GM08714 (cell line): ENCODE data around the gene SEC61A2.
"Not testable (repeated sequence)": the region's sequence is repeated elsewhere in the genome, so short reads cannot be mapped to it uniquely, and the experiment has no call there.

Experiments used
- H3K4me3 ChIP-seq: fragments of 200-500 bp; sonication (Bioruptor generic); 2 replicates; pipeline ENCODE4 v1.5.1; 2014; ENCODE audit warnings: mild to moderate bottlenecking, low read length, inconsistent platforms
- ZNF274 ChIP-seq: IDR thresholded peaks from 2 replicates; pipeline ENCODE4 v1.6.1; 2012; ENCODE audit warnings: mild to moderate bottlenecking, low read depth, low read length

The SEC61A2 gene

DNA sequence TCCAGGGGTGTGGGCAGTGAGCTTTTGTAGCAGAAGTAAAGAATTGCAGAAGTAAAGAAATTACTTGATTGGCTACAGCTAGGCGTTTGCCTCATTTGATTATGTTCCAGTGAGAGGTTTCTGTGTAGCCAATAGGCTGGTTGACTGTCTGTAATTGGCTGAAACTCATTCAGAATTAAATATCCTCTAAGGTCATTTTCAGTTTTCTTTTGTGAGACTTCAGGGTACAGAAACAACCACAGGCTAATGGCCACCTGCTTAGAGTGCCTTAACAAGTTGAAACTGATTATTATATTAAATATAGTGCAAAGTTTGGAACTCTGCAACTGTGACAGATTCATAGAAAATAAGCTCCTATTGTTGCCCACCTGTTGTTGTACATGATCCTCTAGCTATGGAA lies 10.6 kb downstream of the SEC61A2 start:
- no peak for TF ChIP-seq ZNF274
- H3K4me3 ChIP-seq: no peak overlapping the region

DNA sequence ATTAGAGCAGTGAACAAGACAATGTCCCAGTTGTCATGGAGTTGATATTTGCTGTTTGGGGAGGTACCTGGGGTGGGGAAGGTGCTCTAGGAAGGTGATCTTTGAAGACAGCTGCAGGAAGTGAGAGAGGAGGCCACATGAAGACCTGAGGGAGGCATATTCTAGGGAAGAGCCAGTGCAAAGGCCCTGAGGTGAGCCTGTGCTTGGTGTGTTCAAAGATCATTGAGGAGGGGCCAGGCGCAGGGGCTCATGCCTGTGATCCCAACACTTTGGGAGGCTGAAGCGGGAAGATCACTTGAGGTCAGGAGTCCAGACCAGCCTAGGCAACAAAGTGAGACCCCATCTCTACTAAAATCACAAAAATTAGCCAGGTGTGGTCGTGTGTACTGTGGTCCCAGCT lies 15.1 kb downstream of the SEC61A2 start:
- TF ChIP-seq ZNF274: no peak
- no peak overlapping the region for H3K4me3 ChIP-seq

DNA sequence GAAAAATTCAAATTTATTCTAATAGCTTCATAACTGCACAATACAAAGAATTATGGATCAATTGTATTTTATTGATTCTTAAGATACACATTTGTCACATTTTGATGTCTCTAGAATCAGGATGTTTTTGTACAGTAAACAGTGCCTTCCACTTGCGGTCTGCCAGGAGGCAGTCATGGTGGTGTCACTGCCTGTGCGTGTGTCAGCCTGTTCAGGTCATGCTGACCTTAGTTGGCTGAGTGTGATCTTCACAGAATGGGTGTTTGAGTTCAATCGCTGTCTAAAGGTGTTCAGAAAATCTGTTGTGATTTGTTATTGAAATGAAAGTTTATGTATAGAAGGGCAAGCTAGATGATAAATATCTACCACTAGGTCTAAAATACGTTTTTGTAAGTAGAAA lies 20.7 kb downstream of the SEC61A2 start:
- H3K4me3 ChIP-seq: no peak overlapping the region
- no peak for TF ChIP-seq ZNF274

DNA sequence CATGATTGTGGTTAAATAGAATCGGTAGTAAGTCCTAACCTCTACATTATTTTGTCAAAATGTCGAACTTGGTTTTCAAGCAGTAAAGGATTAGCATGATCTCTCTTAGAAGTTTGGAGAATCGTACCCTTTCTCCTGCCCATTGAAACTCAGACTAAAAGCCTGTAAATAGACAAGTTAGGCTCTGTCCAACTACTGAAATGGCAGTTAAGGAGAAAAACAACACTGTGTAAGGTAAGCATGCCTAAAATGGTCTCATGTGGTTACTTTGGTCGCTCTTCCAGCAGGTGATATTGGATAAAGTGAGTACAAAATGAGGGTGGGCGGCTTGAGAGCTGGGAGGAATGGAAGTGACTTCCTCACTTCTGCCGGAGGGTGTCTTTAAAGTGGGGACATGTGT lies 25.0 kb downstream of the SEC61A2 start:
- no peak for TF ChIP-seq ZNF274
- no peak overlapping the region for H3K4me3 ChIP-seq

DNA sequence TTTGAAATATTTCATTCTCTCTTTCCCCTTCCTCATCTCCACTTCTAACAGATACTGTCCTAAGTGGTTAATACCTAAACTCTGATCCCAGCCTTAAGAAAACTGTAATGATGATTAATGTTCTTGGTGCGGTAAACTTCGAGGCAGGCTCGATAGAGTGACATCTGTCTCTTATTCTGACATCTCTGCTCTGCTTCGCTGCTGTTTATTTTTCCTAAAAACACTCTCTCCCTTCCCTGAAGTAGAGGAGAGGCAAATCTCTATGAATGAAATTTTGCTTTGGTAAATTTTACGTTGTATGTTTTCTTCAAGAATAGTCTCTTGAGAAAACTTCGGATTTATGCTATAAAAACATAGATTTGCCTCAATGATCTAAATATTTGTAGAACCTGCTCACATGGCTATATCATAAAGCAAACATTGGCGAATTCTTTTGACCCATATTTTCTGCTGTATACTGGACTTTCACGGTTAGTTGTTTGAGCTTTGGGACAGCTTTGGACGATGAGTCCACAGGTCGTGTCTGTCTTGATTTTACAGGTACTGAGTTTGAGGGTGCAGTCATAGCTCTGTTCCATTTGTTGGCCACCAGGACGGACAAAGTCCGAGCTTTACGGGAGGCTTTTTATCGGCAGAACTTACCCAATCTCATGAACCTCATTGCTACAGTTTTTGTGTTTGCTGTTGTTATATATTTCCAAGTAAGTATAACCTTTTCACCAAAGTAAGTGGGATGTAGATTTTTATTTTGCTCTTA lies 27.1 kb downstream of the SEC61A2 start:
- no peak for TF ChIP-seq ZNF274
- H3K4me3 ChIP-seq: no peak overlapping the region

DNA sequence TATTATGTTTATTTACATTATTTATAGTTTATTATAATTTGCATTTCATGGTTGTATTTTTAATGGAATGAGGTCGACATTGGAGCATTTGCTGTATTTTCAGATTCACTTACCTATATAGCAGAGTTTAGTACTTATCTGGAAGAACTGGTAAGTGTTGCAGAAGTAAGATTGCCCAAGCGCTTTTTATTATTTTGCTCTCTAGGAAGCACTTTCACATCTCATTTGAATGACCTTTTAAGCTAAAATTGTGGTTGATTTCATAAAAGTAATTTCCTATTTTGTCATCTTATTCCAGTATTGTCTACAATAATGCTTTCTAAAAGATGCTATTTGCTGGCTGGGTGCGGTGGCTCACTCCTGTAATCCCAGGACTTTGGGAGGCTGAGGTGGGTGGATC lies 28.6 kb downstream of the SEC61A2 start:
- no peak for TF ChIP-seq ZNF274
- H3K4me3 ChIP-seq: no peak overlapping the region

DNA sequence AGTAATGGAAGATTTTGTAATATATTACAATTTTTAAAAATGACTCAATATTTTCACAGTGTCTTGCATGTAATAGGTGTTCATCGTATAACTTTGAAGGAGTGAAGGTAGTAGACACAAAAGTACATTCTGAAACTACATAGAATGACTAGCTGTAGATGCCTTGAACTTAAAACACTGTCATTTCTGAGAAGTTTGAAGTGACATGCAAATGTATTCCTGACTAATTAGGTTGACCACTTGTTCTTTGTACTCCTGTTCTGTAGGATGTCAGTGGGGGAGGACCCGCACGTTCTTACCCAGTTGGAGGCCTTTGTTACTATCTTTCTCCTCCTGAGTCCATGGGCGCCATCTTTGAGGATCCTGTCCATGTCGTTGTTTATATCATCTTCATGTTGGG lies 31.2 kb downstream of the SEC61A2 start:
- TF ChIP-seq ZNF274: no peak
- no peak overlapping the region for H3K4me3 ChIP-seq

DNA sequence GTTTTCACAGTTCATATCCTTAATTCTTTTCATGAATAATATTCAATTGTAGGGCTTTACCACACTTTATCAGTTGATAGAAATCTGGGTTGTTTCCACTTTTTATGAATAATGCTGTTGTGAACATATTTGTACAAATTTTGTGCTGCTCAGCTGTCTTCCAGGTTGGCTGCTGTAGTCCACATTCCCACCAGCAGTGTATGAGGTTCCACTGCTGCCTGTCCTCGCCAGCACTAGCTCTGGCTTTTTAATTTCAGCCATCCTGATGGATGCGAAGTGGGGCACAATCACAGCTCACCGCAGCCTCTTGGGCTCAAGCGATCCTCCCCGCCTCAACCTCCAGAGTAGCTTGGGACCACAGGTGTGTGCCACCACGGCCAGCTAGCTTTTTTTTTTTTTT lies 33.5 kb downstream of the SEC61A2 start:
- H3K4me3 ChIP-seq: no peak overlapping the region
- TF ChIP-seq ZNF274: no peak

DNA sequence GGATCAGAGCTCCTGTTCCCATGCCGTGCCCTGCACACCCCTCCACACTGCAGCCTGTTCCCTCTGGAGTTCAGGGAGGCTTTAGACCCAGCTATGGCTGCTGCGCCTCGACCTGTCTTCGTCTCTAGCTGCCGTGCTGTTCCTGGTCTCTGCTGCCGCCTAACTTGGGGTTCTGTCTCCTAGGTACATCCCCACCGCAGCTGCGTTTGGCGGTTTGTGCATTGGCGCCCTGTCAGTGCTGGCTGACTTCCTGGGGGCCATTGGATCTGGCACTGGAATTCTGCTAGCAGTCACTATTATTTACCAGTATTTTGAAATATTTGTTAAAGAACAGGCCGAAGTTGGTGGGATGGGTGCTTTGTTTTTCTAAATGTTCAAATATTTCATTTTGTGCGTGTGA lies 34.6 kb downstream of the SEC61A2 start:
- H3K4me3 ChIP-seq: no peak overlapping the region
- no peak for TF ChIP-seq ZNF274

DNA sequence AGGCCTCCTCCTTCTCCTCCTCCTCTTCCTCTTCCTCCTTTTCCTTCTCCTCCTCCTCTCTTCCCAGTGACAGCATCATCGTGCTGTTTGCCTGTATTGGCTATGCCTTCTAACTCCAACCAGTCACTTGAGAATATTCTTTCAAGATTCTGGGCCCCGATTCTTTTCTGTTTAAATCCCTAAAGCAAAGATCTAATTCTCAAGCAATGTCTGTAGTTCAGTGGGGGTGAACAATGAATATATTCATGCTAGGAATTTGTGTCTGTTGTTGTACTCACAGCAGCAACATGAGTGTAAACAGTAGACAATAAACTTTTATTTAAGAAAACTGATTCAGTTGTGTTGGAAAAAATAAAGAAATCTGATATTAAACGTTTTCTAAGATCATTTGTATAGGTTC lies 35.6 kb downstream of the SEC61A2 start:
- TF ChIP-seq ZNF274: no peak
- H3K4me3 ChIP-seq: no peak overlapping the region

DNA sequence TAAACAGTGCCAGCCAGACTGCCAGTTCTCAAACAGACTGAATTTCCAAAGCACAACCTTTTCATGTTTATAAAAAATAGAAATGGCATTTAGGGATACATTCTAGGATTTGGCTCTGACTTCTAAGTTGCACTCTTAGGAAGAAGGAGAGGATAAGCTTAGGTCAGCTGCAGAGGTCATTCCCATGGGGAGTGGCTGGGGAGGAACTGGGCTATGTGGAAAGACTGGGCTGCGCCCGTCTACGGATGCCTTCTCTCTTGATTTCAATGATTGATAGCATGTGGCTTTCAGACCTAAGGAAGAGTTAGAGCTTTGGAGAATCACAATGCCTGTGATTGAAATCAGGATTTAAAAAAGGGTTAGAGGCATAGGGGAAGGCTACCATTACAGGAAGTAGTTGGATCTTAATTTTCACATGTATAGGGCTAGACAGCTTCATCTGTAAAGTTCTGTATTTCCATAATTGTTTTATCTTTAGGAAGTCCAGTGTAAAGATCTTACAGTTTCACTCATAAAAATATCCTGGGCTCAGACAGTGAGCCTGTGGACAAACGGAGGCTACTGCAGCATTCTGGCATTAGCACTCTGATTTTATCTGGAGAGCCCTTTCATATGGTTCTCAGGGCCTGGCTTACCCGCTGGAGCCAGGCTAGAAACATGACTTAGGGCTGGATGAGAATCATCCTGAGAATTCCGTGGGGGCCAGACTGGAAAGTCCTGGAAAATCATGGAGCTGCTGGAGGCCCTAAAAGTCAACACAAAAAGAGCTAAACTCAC lies 36.7 kb downstream of the SEC61A2 start:
- no peak for TF ChIP-seq ZNF274
- no peak overlapping the region for H3K4me3 ChIP-seq

DNA sequence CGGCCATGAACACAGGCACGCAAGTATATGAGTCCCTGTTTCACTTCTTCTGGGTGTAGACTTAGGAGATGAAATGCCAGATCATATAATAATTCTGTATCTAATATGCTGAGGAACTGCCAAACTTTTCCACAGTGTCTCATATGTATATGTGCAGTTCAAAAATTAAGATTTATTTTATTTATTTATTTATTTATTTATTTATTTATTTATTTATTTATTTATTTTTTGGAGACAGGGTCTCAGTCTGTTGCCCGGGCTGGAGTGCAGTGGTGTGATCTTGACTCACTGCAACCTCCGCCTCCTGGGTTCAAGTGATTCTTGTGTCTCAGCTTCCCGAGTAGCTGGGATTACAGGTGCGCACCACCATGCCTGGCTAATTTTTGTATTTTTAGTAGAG lies 42.0 kb downstream of the SEC61A2 start:
- not testable (repeated sequence) for H3K4me3 ChIP-seq

DNA sequence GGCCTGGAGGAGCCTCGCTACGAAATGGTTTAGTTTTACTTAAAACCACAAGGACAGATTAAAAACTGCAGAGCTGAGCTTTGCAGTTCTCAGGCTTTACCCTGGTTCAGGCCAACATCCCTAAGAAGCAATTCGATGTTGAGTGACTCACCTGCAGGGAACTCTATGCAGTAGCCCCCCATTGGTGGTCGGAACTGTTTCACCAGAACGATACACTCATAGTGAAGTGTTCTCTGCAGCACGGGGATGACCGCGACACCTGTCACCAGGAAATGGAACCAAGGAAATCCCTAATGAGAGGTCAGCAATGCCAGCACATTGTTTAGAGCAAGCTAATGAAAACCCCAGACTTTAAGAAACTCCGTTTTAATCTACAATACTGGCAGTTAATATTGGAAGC lies 48.2 kb downstream of the SEC61A2 start:
- no peak for TF ChIP-seq ZNF274
- H3K4me3 ChIP-seq: no peak overlapping the region

DNA sequence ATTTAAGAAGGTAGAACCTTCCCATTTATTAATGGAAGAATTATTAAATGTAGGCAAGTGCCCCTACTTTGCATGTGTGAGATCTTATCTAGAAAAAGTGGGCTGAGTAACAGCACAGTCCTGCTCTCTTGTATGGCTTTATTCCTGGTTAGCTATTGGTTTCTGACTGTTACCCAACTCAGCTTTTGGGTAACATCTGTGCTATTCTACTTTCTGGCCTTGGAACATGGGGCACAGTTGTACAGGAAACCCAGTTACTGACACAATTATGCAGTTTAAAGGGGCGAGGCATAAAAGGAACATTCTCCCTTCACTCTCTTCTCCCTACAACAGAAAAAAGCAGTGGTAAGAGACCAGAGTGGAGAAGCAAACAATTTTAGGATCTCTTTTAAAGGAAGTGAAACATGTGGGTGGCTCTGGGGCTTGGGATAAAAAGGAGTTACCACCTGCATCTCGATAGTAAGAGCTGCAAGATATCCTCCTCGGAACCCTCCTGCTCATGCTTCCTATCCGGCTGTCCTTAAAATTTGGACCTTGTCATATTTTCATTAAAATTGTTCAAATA lies 50.2 kb downstream of the SEC61A2 start:
- TF ChIP-seq ZNF274: no peak
- H3K4me3 ChIP-seq: no peak overlapping the region
